Neural cell (in vitro differentiated cells): ENCODE results near the gene APOL4. TPM values are rescaled to one million over a fixed set of nuclear protein-coding genes. Genes with fewer than 3 reads are reported as not detected.

ENCODE experiments used
- H2AFZ ChIP-seq: fragments of 200-600, 300-800 bp; sonication (generic), shearing (Covaris generic); 2 replicates; pipeline ENCODE4 v1.6.0; 2014; ENCODE audit warnings: low read depth, mild to moderate bottlenecking, antibody characterized with exemption, low read length, moderate library complexity
- H3F3A ChIP-seq: fragments of 200-600 bp; shearing (Covaris generic); 2 replicates; pipeline ENCODE4 v1.6.1; 2016; ENCODE audit warnings: mild to moderate bottlenecking, moderate library complexity, mixed read lengths, antibody characterized with exemption, low read length; ENCODE audit not compliant: insufficient read depth, poor library complexity, severe bottlenecking
- H3K27ac ChIP-seq: fragments of 200-600, 300-800 bp; sonication (generic), shearing (Covaris generic); 2 replicates; pipeline ENCODE4 v1.5.1; 2014; ENCODE audit warnings: mild to moderate bottlenecking, low read length, moderate library complexity
- H3K27me3 ChIP-seq: fragments of 300-800, 200-600 bp; sonication (generic), shearing (Covaris generic); 2 replicates; pipeline ENCODE4 v1.6.0; 2014; ENCODE audit warnings: mild to moderate bottlenecking, low read depth, low read length, moderate library complexity; ENCODE audit not compliant: insufficient read depth
- H3K36me3 ChIP-seq: fragments of 300-800, 200-600 bp; sonication (generic), shearing (Covaris generic); 2 replicates; pipeline ENCODE4 v1.5.1; 2014; ENCODE audit warnings: mild to moderate bottlenecking, antibody characterized with exemption, low read length, moderate library complexity; ENCODE audit not compliant: insufficient read depth
- H3K4me2 ChIP-seq: fragments of 300-800, 200-600 bp; sonication (generic), shearing (Covaris generic); 2 replicates; pipeline ENCODE4 v1.6.0; 2014; ENCODE audit warnings: mild to moderate bottlenecking, low read length
- H3K4me3 ChIP-seq: fragments of 300-800, 200-600 bp; sonication (generic), shearing (Covaris generic); 2 replicates; pipeline ENCODE4 v1.5.1; 2014; ENCODE audit warnings: mild to moderate bottlenecking, low read length, moderate library complexity
- H3K79me2 ChIP-seq: fragments of 200-600 bp; shearing (Covaris generic); replicated peaks from 2 replicates; pipeline ENCODE4 v1.6.0; 2014; ENCODE audit warnings: mild to moderate bottlenecking, low read length, moderate library complexity; ENCODE audit not compliant: insufficient read depth
- H3K9ac ChIP-seq: fragments of 300-800, 200-600 bp; sonication (generic), shearing (Covaris generic); 2 replicates; pipeline ENCODE4 v1.6.1; 2016; ENCODE audit warnings: mild to moderate bottlenecking, low read length, mixed read lengths
- H3K9me2 ChIP-seq: fragments of 200-600 bp; shearing (Covaris generic); 2 replicates; pipeline ENCODE4 v1.6.1; 2016; ENCODE audit warnings: mild to moderate bottlenecking, low read length, mixed read lengths; ENCODE audit not compliant: insufficient read depth
- H3K9me3 ChIP-seq: fragments of 200-600, 300-800 bp; sonication (generic), shearing (Covaris generic); 2 replicates; pipeline ENCODE4 v1.6.1; 2016; ENCODE audit warnings: mild to moderate bottlenecking, mixed run types, low read length, moderate library complexity, mixed read lengths
- H4K20me1 ChIP-seq: fragments of 200-600 bp; shearing (Covaris generic); 2 replicates; pipeline ENCODE4 v1.6.1; 2016; ENCODE audit warnings: mild to moderate bottlenecking, mixed run types; ENCODE audit not compliant: insufficient read depth
- CTCF ChIP-seq: fragments of 450-650 bp; IDR thresholded peaks from 2 replicates; pipeline ENCODE4 v1.5.1; 2014; ENCODE audit warnings: antibody characterized with exemption, mild to moderate bottlenecking, moderate library complexity; ENCODE audit not compliant: poor library complexity, severe bottlenecking
- EP300 ChIP-seq: fragments of 450-650 bp; conservative IDR thresholded peaks from 2 replicates; pipeline ENCODE4 v1.6.1; 2014; ENCODE audit warnings: antibody characterized with exemption, mild to moderate bottlenecking, moderate library complexity; ENCODE audit not compliant: poor library complexity, severe bottlenecking
- EZH2 ChIP-seq: fragments of 200-600, 300-800 bp; shearing (Covaris generic), sonication (generic); IDR thresholded peaks from 2 replicates; pipeline ENCODE4 v1.6.1; 2014; ENCODE audit warnings: antibody characterized with exemption, low read length, borderline replicate concordance, mild to moderate bottlenecking; ENCODE audit not compliant: insufficient read depth, poor library complexity, severe bottlenecking
- MXI1 ChIP-seq: fragments of 450-650 bp; conservative IDR thresholded peaks from 2 replicates; pipeline ENCODE4 v1.6.1; 2014; ENCODE audit warnings: antibody characterized with exemption, mild to moderate bottlenecking; ENCODE audit not compliant: poor library complexity, severe bottlenecking
- POLR2AphosphoS5 ChIP-seq: IDR thresholded peaks from 2 replicates; pipeline ENCODE4 v1.6.1; 2012
- RAD21 ChIP-seq: fragments of 450-650 bp; conservative IDR thresholded peaks from 2 replicates; pipeline ENCODE4 v1.6.1; 2014; ENCODE audit warnings: antibody characterized with exemption, mild to moderate bottlenecking, moderate library complexity
- REST ChIP-seq: IDR thresholded peaks from 2 replicates; pipeline ENCODE4 v1.6.1; 2012; ENCODE audit warnings: borderline replicate concordance
- SMC3 ChIP-seq: fragments of 450-650 bp; conservative IDR thresholded peaks from 2 replicates; pipeline ENCODE4 v1.6.1; 2014; ENCODE audit warnings: antibody characterized with exemption, mild to moderate bottlenecking, moderate library complexity; ENCODE audit not compliant: poor library complexity
- TAF1 ChIP-seq: IDR thresholded peaks from 2 replicates; pipeline ENCODE4 v1.6.1; 2012; ENCODE audit warnings: low read depth
- polyA plus RNA-seq: library from polyadenylated mRNA; depleted of rRNA; stranded (reverse); fragments of >200 nt; gene quantifications from 2 replicates; pipeline ENCODE4 v1.2.3, GENCODE V29; 2014

Gene APOL4
- polyA plus RNA-seq, 1 donor from 2014 or later, result not detected

- no peaks in the 10 kb centered on the region for H4K20me1 ChIP-seq
- H3K27me3 ChIP-seq, result no peaks in the 10 kb centered on the region
- H3K79me2 ChIP-seq, result no peaks in the 10 kb centered on the region
- H3K9ac ChIP-seq, result no peak overlapping the region
- H3K9me2 ChIP-seq, result no peaks in the 10 kb centered on the region
- H3K36me3 ChIP-seq, result no peaks in the 10 kb centered on the region
- no peak overlapping the region for H2AFZ ChIP-seq
- no peak overlapping the region for H3K27ac ChIP-seq
- TF ChIP-seq RAD21, result no peak
- no peak for TF ChIP-seq CTCF
- TF ChIP-seq POLR2AphosphoS5, result no peak
- no peak for TF ChIP-seq EZH2
- TF ChIP-seq REST, result no peak
- TF ChIP-seq MXI1, result no peak
- no peak for TF ChIP-seq EP300
- TF ChIP-seq SMC3, result no peak
- no peak for TF ChIP-seq TAF1
- H3K4me3 ChIP-seq, result no peak overlapping the region
- no peaks in the 10 kb centered on the region for H3F3A ChIP-seq
- H3K4me2 ChIP-seq, result no peak overlapping the region
- H3K9me3 ChIP-seq, result no peaks in the 10 kb centered on the region
These were observed 43.1 kb upstream of the APOL4 start for GRCh38 chr22:36244522-36245391.

DNA sequence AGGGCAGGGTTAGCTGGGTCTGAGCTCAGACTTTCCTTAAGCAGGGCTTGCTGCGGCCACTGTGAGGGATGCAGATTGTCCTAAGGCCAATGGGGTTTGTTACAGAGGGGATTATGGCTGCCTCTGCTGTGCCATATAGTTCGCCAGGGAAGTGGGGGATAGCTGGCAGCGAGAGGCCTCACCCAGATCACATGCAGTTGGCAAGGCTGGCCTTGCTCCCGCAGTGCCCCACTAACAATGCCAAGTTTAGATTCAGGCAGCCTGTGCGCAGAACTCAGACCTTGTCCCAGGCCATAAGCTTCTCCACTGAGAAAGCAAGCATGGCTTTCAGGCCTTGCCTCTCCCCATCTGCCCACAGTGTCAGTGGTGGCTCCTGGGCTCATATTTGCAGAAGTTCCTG, 42.4 kb upstream of the APOL4 start:
- Histone ChIP-seq H2AFZ (no peak overlapping the region), H3K9ac (no peak overlapping the region), H4K20me1 (no peaks in the 10 kb centered on the region), H3K36me3 (no peaks in the 10 kb centered on the region), H3K27me3 (no peaks in the 10 kb centered on the region), H3K9me2 (no peaks in the 10 kb centered on the region), H3K27ac (no peak overlapping the region), H3K4me3 (no peak overlapping the region), H3K79me2 (no peaks in the 10 kb centered on the region), H3K9me3 (no peaks in the 10 kb centered on the region), H3F3A (no peaks in the 10 kb centered on the region), H3K4me2 (no peak overlapping the region)
- TF ChIP-seq EP300 (no peak), REST (no peak)
